Measurements from ENCODE around the gene LRRN3. TPM values are rescaled to one million over a fixed set of nuclear protein-coding genes. Genes with fewer than 3 reads are reported as not detected.

Gene LRRN3
- total and polyA plus RNA-seq, 10 of the 15 experiments (the other 5 are each of a cell fraction or from before 2014, with no cell fraction given): 0.02 to 0.24 (median 0.11) TPM; not detected in 3

GRCh38 chr7:111082351-111082750, 8.6 kb upstream of the LRRN3 start:
- 53% methylated on average over 4 of the region's 4 CpGs for WGBS (ENCODE audit: insufficient coverage, insufficient replicate concordance, low lambda C conversion rate, missing lambda C conversion rate)
- H3K79me2 ChIP-seq (ENCODE audit: control insufficient read depth, insufficient read depth, low read length): no peaks in the 10 kb centered on the region
- intact Hi-C loops (cut with micrococcal nuclease; ENCODE audit: unreplicated experiment) (loop anchor here (2.0 to 10.0 kb wide), 6 partner anchors 40 to 1078 kb away; partner anchors contain the start of gene IMMP2L), in situ Hi-C loops (cut with MboI) (no loop called here)
- peaks cover 38% of the 10 kb centered on the region for H3K4me1 ChIP-seq (ENCODE audit: control insufficient read depth, insufficient read depth, low read length)
- no peak overlapping the region for H3K4me3 ChIP-seq
- no peak for DNase-seq (ENCODE audit: low read depth, low spot score)
- H3K4me2 ChIP-seq (ENCODE audit: control insufficient read depth, insufficient read depth): peak overlapping the region; percentile 22; the same call in 1 of the 2 replicates
- no peak overlapping the region for H3K27ac ChIP-seq (ENCODE audit: control insufficient read depth, insufficient read depth)
- no peaks in the 10 kb centered on the region for H4K20me1 ChIP-seq (ENCODE audit: control insufficient read depth, insufficient read depth)
- peaks cover 1% of the 10 kb centered on the region; the same call in 1 of the 3 replicates for H3K9me3 ChIP-seq (replicated peaks; ENCODE audit: control insufficient read depth, insufficient read depth, low read length)
- no peaks in the 10 kb centered on the region for H3K27me3 ChIP-seq (replicated peaks in 1 of 2; ENCODE audit: control insufficient read depth in 2 of 2, insufficient read depth in 2 of 2, low read length in 1 of 2)
- ChIA-PET SMC1A (ENCODE audit: uncharacterized antibody, unreplicated experiment) (interaction anchor here (0.9 to 3.0 kb wide), 11 partner anchors 11 to 477 kb away, joined by 3 to 29 read pairs (median 5); no protein-coding TSS in a partner anchor), RAD21 (ENCODE audit: unreplicated experiment) (interaction anchor here (0.6 to 1.4 kb wide), 3 partner anchors 10 to 657 kb away, joined by 3 to 5 read pairs (median 3); no protein-coding TSS in a partner anchor), POLR2A (interaction anchor here (1.2 kb wide), 1 partner anchor 17 kb away, joined by 4 read pairs; no protein-coding TSS in a partner anchor), CTCF (interaction anchor here (1.3 to 2.2 kb wide), 3 partner anchors 10 to 56 kb away, joined by 4 to 9 read pairs (median 5); no protein-coding TSS in a partner anchor)
- no peak overlapping the region for H2AFZ ChIP-seq (ENCODE audit: control insufficient read depth, low read depth, low read length)
- FAIRE-seq: no peak
- ATAC-seq: no peak
- H3K36me3 ChIP-seq (ENCODE audit: control insufficient read depth in 2 of 2, insufficient read depth in 2 of 2, low read length in 1 of 2): no peaks in the 10 kb centered on the region
- H3K9ac ChIP-seq (ENCODE audit: control insufficient read depth, insufficient read depth, low read length): no peak overlapping the region
- no TSS peak for BruUV-seq (replicated peaks)
- TF ChIP-seq WRNIP1 (IDR thresholded peaks at IDR 0.05; ENCODE audit: borderline replicate concordance, low read depth, low read length) (no peak), TCF3 (IDR thresholded peaks at IDR 0.05; ENCODE audit: borderline replicate concordance, insufficient read depth, low read depth, low read length) (no peak), SUZ12 (IDR thresholded peaks at IDR 0.05; ENCODE audit: unreplicated experiment) (no peak), ZBTB33 (IDR thresholded peaks at IDR 0.05) (no peak), MEF2B (IDR thresholded peaks at IDR 0.05; ENCODE audit: partially characterized antibody, poor library complexity, severe bottlenecking) (no peak), CUX1 (IDR thresholded peaks at IDR 0.05; ENCODE audit: insufficient replicate concordance, low read depth, low read length) (no peak), USF1 (IDR thresholded peaks at IDR 0.05; ENCODE audit: borderline replicate concordance, extremely low read length, insufficient read depth, low read depth, low read length) (no peak), ETV6 (conservative IDR thresholded peaks at IDR 0.05 in 1 of 2, IDR thresholded peaks at IDR 0.05 in 1 of 2; ENCODE audit: borderline replicate concordance in 1 of 2, low read depth in 1 of 2) (no peak), SMARCA5 (IDR thresholded peaks at IDR 0.05) (no peak), MYC (IDR thresholded peaks at IDR 0.05; ENCODE audit: insufficient read depth, insufficient read length, insufficient replicate concordance, low read length, severe bottlenecking) (no peak), MAX (IDR thresholded peaks at IDR 0.05; ENCODE audit: low read depth, low read length) (no peak), TBL1XR1 (IDR thresholded peaks at IDR 0.05; ENCODE audit: low read depth, low read length) (no peak), CREB1 (IDR thresholded peaks at IDR 0.05; ENCODE audit: low read depth) (no peak), NFXL1 (IDR thresholded peaks at IDR 0.05; ENCODE audit: borderline replicate concordance) (no peak), POLR2AphosphoS2 (IDR thresholded peaks at IDR 0.05; ENCODE audit: low read depth, low read length) (no peak)

Data from GM12878 (cell line).